WTC11 (cell line): Measurements from ENCODE around the gene SBK1. TPM values are rescaled to one million over a fixed set of nuclear protein-coding genes. Genes with fewer than 3 reads are reported as not detected.

ENCODE experiments used
- ATAC-seq: fragments of 200-7000 bp; cut with Tn5 transposase; 2 replicates; pipeline ENCODE4 v1.10.0; 2021; ENCODE audit warnings: mild to moderate bottlenecking, moderate library complexity
- CTCF ChIA-PET: fragments of 300-600 bp; sonication (Branson Sonifier 250); formaldehyde crosslinking; loops from one replicate; lab custom pipeline; 2021; ENCODE audit warnings: antibody characterized with exemption; lab: Charles Lee
- POLR2A ChIA-PET: fragments of 350-600 bp; sonication (Branson Sonifier 250); formaldehyde crosslinking; loops from one replicate; lab custom pipeline; 2021; ENCODE audit warnings: antibody characterized with exemption; lab: Charles Lee
- DNase-seq: peaks from one replicate; pipeline ENCODE4 v3.0.0; 2021; ENCODE audit warnings: low spot score
- H3K27ac Mint-ChIP-seq: 2 replicates; pipeline ENCODE4 v1.8.0; 2021; ENCODE audit warnings: mixed read lengths
- H3K27me3 Mint-ChIP-seq: 2 replicates; pipeline ENCODE4 v1.8.0; 2021; ENCODE audit warnings: low read depth, mild to moderate bottlenecking, moderate library complexity, mixed read lengths
- H3K36me3 Mint-ChIP-seq: 2 replicates; pipeline ENCODE4 v1.8.0; 2021; ENCODE audit warnings: mixed read lengths
- H3K4me1 Mint-ChIP-seq: 2 replicates; pipeline ENCODE4 v1.8.0; 2022; ENCODE audit warnings: mixed read lengths
- H3K4me3 Mint-ChIP-seq: 2 replicates; pipeline ENCODE4 v1.8.0; 2021; ENCODE audit warnings: mild to moderate bottlenecking, moderate library complexity, mixed read lengths
- H3K9me3 Mint-ChIP-seq: 2 replicates; pipeline ENCODE4 v1.8.0; 2021; ENCODE audit warnings: mixed read lengths
- FOXP1 ChIP-seq: sonication (generic); formaldehyde crosslinking; IDR thresholded peaks from 2 replicates; pipeline ENCODE4 v1.8.0; 2022; ENCODE audit warnings: missing genetic modification reagents, mild to moderate bottlenecking, moderate library complexity, borderline replicate concordance
- GRHL2 ChIP-seq: fragments of 250-450 bp; sonication (Bioruptor Pico); IDR thresholded peaks from 2 replicates; pipeline ENCODE4 v1.8.0; 2022; ENCODE audit warnings: mild to moderate bottlenecking, moderate library complexity; ENCODE audit not compliant: insufficient replicate concordance, severe bottlenecking
- NFYB ChIP-seq: sonication (generic); formaldehyde crosslinking; conservative IDR thresholded peaks from 2 replicates; pipeline ENCODE4 v1.8.0; 2022; ENCODE audit warnings: low read depth, missing genetic modification reagents
- TCF7 ChIP-seq: sonication (generic); formaldehyde crosslinking; IDR thresholded peaks from 2 replicates; pipeline ENCODE4 v1.8.0; 2022; ENCODE audit warnings: mild to moderate bottlenecking, low read depth, missing genetic modification reagents, moderate library complexity
- ZNF219 ChIP-seq: sonication (generic); formaldehyde crosslinking; IDR thresholded peaks from 2 replicates; pipeline ENCODE4 v1.8.0; 2023; ENCODE audit warnings: missing genetic modification reagents, mild to moderate bottlenecking, borderline replicate concordance
- ZNF232 ChIP-seq: sonication (generic); formaldehyde crosslinking; IDR thresholded peaks from 2 replicates; pipeline ENCODE4 v1.8.0; 2022; ENCODE audit warnings: mild to moderate bottlenecking, missing genetic modification reagents
- ZNF671 ChIP-seq: fragments of 250-450 bp; sonication (Bioruptor Pico); IDR thresholded peaks from 2 replicates; pipeline ENCODE4 v1.8.0; 2021; ENCODE audit warnings: mild to moderate bottlenecking
- total RNA-seq: library from RNA; stranded (reverse); gene quantifications from 3 replicates; pipeline ENCODE4 v1.2.3, GENCODE V29; 2021
- TF ChIP-seq, protein P1 (sequence below): sonication (generic); formaldehyde crosslinking; conservative IDR thresholded peaks from 2 replicates; pipeline ENCODE4 v1.8.1; 2023; ENCODE audit warnings: mild to moderate bottlenecking, low read depth, missing genetic modification reagents, moderate library complexity
- TF ChIP-seq, protein P2 (sequence below): sonication (generic); formaldehyde crosslinking; IDR thresholded peaks from 2 replicates; pipeline ENCODE4 v1.8.0; 2023; ENCODE audit warnings: mild to moderate bottlenecking, missing genetic modification reagents
- TF ChIP-seq, protein P3 (sequence below): fragments of 250-450 bp; sonication (Bioruptor Pico); IDR thresholded peaks from 2 replicates; pipeline ENCODE4 v1.9.0; 2021; ENCODE audit warnings: mild to moderate bottlenecking, borderline replicate concordance
- TF ChIP-seq, protein P4 (sequence below): fragments of 200-600 bp; IDR thresholded peaks from 2 replicates; pipeline ENCODE4 v1.8.0; 2022; ENCODE audit warnings: antibody characterized with exemption
- TF ChIP-seq, protein P5 (sequence below): sonication (generic); formaldehyde crosslinking; IDR thresholded peaks from 2 replicates; pipeline ENCODE4 v1.8.0; 2022; ENCODE audit warnings: mild to moderate bottlenecking, missing genetic modification reagents

SBK1 gene
- total RNA-seq, 1 experiment from 2014 or later, result 85.7 TPM

DNA sequence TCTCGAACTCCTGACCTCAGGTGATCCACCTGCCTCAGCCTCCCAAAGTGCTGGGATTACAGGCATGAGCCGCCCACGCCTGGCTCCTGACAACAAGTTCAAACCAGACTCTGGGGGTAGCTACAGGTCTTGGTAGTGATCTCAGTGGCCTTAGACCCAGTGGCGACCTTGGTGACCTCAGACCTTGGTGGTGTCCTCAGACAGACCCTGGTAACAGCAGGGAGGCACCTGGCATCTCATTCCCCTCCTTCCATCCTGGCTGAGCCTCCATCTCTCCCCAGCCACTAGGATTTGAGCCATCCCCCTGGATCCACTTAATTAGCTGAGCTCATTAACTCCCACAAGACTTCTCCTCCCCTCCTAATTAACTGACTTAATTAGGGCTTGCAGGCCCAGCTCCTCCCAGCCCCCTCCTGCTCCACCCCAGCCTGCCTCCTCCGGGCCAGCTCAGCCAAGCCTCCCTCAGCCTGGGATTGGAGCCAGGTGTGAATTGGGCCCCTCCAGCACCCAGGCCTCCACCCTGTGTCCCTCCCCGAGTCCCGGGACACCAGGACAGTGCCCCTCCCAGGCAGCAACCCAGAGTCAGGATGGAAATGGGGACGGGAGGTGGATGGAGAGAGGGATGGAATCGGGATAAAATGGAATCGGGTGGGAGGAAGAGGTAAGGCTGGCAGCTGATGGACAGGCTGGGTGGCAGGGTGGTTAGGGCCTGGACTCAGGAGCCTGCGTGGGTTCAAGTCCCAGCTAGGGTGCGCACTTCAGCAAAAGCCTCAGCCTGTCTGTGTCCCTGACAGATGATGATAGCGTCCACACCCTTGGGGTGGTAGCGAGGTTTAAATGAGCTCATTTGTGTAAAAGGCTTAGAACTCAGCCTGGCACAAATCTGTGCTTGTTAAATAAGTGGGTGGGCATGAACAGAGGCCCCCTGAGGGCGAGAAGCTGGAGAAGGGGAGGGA is 11.2 kb upstream of the SBK1 start (continued):
- TF ChIP-seq, protein P1, sequence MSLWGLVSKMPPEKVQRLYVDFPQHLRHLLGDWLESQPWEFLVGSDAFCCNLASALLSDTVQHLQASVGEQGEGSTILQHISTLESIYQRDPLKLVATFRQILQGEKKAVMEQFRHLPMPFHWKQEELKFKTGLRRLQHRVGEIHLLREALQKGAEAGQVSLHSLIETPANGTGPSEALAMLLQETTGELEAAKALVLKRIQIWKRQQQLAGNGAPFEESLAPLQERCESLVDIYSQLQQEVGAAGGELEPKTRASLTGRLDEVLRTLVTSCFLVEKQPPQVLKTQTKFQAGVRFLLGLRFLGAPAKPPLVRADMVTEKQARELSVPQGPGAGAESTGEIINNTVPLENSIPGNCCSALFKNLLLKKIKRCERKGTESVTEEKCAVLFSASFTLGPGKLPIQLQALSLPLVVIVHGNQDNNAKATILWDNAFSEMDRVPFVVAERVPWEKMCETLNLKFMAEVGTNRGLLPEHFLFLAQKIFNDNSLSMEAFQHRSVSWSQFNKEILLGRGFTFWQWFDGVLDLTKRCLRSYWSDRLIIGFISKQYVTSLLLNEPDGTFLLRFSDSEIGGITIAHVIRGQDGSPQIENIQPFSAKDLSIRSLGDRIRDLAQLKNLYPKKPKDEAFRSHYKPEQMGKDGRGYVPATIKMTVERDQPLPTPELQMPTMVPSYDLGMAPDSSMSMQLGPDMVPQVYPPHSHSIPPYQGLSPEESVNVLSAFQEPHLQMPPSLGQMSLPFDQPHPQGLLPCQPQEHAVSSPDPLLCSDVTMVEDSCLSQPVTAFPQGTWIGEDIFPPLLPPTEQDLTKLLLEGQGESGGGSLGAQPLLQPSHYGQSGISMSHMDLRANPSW (CRISPR knock-in tag), result no peak
- TF ChIP-seq, protein P2, sequence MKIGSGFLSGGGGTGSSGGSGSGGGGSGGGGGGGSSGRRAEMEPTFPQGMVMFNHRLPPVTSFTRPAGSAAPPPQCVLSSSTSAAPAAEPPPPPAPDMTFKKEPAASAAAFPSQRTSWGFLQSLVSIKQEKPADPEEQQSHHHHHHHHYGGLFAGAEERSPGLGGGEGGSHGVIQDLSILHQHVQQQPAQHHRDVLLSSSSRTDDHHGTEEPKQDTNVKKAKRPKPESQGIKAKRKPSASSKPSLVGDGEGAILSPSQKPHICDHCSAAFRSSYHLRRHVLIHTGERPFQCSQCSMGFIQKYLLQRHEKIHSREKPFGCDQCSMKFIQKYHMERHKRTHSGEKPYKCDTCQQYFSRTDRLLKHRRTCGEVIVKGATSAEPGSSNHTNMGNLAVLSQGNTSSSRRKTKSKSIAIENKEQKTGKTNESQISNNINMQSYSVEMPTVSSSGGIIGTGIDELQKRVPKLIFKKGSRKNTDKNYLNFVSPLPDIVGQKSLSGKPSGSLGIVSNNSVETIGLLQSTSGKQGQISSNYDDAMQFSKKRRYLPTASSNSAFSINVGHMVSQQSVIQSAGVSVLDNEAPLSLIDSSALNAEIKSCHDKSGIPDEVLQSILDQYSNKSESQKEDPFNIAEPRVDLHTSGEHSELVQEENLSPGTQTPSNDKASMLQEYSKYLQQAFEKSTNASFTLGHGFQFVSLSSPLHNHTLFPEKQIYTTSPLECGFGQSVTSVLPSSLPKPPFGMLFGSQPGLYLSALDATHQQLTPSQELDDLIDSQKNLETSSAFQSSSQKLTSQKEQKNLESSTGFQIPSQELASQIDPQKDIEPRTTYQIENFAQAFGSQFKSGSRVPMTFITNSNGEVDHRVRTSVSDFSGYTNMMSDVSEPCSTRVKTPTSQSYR (CRISPR knock-in tag), result no peak
- no peak for TF ChIP-seq FOXP1 (CRISPR knock-in tag)
- TF ChIP-seq ZNF219 (CRISPR knock-in tag), result no peak

DNA sequence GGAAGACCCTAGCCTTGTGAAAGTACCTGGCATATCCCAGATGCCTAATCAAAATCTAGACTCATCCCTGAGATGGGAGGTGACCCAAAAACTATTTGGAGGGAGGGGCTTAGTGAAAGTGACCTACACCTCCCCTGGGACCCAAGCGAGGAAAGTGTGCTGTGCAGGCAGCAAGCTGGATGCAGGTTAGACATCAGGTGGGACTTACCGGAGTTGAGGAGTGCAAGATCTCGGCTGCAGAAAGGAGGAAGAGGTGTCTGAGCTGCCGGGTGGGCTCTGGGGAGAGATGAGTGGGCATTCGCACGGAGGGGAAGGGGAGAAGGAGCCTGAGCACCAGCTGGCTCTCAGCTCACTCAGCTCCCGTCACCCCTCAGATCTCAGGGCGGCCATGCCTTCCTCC is 10.3 kb upstream of the SBK1 start:
- H3K9me3 Mint-ChIP-seq, result no peaks in the 10 kb centered on the region
- CTCF ChIA-PET, result interaction anchor here (1.6 to 4.2 kb wide), 5 partner anchors 10 to 40 kb away, joined by 8 to 23 read pairs (median 9); partner anchors contain the start of gene SBK1
- DNase-seq (no peak), ATAC-seq (no peak)
- no peak overlapping the region for H3K4me3 Mint-ChIP-seq
- peaks cover 9% of the 10 kb centered on the region for H3K27me3 Mint-ChIP-seq
- POLR2A ChIA-PET, result interaction anchor here (0.6 kb wide), 1 partner anchor 10 kb away, joined by 3 read pairs; the partner anchor contains the start of gene SBK1
- H3K36me3 Mint-ChIP-seq, result peaks cover 5% of the 10 kb centered on the region
- peaks cover 19% of the 10 kb centered on the region for H3K4me1 Mint-ChIP-seq
- H3K27ac Mint-ChIP-seq, result no peak overlapping the region
- TF ChIP-seq NFYB (CRISPR knock-in tag), result no peak
- TF ChIP-seq, protein P1 (CRISPR knock-in tag), result no peak
- no peak for TF ChIP-seq ZNF671
- TF ChIP-seq, protein P3, sequence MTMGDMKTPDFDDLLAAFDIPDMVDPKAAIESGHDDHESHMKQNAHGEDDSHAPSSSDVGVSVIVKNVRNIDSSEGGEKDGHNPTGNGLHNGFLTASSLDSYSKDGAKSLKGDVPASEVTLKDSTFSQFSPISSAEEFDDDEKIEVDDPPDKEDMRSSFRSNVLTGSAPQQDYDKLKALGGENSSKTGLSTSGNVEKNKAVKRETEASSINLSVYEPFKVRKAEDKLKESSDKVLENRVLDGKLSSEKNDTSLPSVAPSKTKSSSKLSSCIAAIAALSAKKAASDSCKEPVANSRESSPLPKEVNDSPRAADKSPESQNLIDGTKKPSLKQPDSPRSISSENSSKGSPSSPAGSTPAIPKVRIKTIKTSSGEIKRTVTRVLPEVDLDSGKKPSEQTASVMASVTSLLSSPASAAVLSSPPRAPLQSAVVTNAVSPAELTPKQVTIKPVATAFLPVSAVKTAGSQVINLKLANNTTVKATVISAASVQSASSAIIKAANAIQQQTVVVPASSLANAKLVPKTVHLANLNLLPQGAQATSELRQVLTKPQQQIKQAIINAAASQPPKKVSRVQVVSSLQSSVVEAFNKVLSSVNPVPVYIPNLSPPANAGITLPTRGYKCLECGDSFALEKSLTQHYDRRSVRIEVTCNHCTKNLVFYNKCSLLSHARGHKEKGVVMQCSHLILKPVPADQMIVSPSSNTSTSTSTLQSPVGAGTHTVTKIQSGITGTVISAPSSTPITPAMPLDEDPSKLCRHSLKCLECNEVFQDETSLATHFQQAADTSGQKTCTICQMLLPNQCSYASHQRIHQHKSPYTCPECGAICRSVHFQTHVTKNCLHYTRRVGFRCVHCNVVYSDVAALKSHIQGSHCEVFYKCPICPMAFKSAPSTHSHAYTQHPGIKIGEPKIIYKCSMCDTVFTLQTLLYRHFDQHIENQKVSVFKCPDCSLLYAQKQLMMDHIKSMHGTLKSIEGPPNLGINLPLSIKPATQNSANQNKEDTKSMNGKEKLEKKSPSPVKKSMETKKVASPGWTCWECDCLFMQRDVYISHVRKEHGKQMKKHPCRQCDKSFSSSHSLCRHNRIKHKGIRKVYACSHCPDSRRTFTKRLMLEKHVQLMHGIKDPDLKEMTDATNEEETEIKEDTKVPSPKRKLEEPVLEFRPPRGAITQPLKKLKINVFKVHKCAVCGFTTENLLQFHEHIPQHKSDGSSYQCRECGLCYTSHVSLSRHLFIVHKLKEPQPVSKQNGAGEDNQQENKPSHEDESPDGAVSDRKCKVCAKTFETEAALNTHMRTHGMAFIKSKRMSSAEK, result no peak
- no peak for TF ChIP-seq GRHL2 (CRISPR knock-in tag)
- no peak for TF ChIP-seq ZNF232 (CRISPR knock-in tag)
- no peak for TF ChIP-seq TCF7
- TF ChIP-seq, protein P4, sequence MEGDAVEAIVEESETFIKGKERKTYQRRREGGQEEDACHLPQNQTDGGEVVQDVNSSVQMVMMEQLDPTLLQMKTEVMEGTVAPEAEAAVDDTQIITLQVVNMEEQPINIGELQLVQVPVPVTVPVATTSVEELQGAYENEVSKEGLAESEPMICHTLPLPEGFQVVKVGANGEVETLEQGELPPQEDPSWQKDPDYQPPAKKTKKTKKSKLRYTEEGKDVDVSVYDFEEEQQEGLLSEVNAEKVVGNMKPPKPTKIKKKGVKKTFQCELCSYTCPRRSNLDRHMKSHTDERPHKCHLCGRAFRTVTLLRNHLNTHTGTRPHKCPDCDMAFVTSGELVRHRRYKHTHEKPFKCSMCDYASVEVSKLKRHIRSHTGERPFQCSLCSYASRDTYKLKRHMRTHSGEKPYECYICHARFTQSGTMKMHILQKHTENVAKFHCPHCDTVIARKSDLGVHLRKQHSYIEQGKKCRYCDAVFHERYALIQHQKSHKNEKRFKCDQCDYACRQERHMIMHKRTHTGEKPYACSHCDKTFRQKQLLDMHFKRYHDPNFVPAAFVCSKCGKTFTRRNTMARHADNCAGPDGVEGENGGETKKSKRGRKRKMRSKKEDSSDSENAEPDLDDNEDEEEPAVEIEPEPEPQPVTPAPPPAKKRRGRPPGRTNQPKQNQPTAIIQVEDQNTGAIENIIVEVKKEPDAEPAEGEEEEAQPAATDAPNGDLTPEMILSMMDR, result no peak
- TF ChIP-seq, protein P5, sequence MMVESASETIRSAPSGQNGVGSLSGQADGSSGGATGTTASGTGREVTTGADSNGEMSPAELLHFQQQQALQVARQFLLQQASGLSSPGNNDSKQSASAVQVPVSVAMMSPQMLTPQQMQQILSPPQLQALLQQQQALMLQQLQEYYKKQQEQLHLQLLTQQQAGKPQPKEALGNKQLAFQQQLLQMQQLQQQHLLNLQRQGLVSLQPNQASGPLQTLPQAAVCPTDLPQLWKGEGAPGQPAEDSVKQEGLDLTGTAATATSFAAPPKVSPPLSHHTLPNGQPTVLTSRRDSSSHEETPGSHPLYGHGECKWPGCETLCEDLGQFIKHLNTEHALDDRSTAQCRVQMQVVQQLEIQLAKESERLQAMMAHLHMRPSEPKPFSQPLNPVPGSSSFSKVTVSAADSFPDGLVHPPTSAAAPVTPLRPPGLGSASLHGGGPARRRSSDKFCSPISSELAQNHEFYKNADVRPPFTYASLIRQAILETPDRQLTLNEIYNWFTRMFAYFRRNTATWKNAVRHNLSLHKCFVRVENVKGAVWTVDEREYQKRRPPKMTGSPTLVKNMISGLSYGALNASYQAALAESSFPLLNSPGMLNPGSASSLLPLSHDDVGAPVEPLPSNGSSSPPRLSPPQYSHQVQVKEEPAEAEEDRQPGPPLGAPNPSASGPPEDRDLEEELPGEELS (CRISPR knock-in tag), result no peak
- TF ChIP-seq, protein P2 (CRISPR knock-in tag), result no peak
